Calu3 (cell line): ENCODE data around the gene CARD6. TPM values are rescaled to one million over a fixed set of nuclear protein-coding genes. Genes with fewer than 3 reads are reported as not detected.
"Not testable (repeated sequence)": the region's sequence is repeated elsewhere in the genome, so short reads cannot be mapped to it uniquely, and the experiment has no call there.

ENCODE experiments used
- BruUV-seq: library from RNA; stranded (reverse); fragments of 400-500 nt; replicated peaks from 2 replicates; lab custom pipeline; 2021; lab: Mats Ljungman, UMichigan
- CTCF ChIA-PET: fragments of 300-600 bp; sonication (Branson Sonifier 250); formaldehyde crosslinking; loops from one replicate; lab custom pipeline; 2022; ENCODE audit warnings: antibody characterized with exemption; lab: Charles Lee
- DNase-seq: peaks from one replicate; pipeline ENCODE4 v3.0.0; 2022
- H3K27ac Mint-ChIP-seq: one replicate; pipeline ENCODE4 v1.8.0; 2022; ENCODE audit warnings: mixed read lengths; ENCODE audit not compliant: unreplicated experiment
- H3K27me3 Mint-ChIP-seq: one replicate; pipeline ENCODE4 v1.8.0; 2022; ENCODE audit warnings: mixed read lengths; ENCODE audit not compliant: unreplicated experiment
- H3K36me3 Mint-ChIP-seq: one replicate; pipeline ENCODE4 v1.8.0; 2022; ENCODE audit warnings: mild to moderate bottlenecking, moderate library complexity, mixed read lengths; ENCODE audit not compliant: insufficient read depth, unreplicated experiment
- H3K4me1 Mint-ChIP-seq: one replicate; pipeline ENCODE4 v1.8.0; 2022; ENCODE audit warnings: mild to moderate bottlenecking, low read depth, mixed read lengths; ENCODE audit not compliant: unreplicated experiment
- H3K4me3 Mint-ChIP-seq: one replicate; pipeline ENCODE4 v1.8.0; 2022; ENCODE audit warnings: mild to moderate bottlenecking, low read depth, moderate library complexity, mixed read lengths; ENCODE audit not compliant: unreplicated experiment
- H3K9me3 Mint-ChIP-seq: one replicate; pipeline ENCODE4 v1.8.0; 2022; ENCODE audit warnings: low read depth, mixed read lengths; ENCODE audit not compliant: unreplicated experiment
- intact Hi-C: fragments of 100-400 bp; cut with micrococcal nuclease; formaldehyde crosslinking; loops from one replicate; pipeline ENCODE4 v1.10.0; 2022; ENCODE audit not compliant: unreplicated experiment
- total RNA-seq: library from RNA; stranded (reverse); gene quantifications from 2 replicates; pipeline ENCODE4 v1.2.3, GENCODE V29; 2022
- TF ChIP-seq, protein P1 (sequence below): fragments of 200-600 bp; IDR thresholded peaks from one replicate; pipeline ENCODE4 v1.8.0; 2022; ENCODE audit warnings: antibody characterized with exemption; ENCODE audit not compliant: unreplicated experiment

CARD6 gene
- total RNA-seq, 1 experiment from 2014 or later = 5.9 TPM

DNA sequence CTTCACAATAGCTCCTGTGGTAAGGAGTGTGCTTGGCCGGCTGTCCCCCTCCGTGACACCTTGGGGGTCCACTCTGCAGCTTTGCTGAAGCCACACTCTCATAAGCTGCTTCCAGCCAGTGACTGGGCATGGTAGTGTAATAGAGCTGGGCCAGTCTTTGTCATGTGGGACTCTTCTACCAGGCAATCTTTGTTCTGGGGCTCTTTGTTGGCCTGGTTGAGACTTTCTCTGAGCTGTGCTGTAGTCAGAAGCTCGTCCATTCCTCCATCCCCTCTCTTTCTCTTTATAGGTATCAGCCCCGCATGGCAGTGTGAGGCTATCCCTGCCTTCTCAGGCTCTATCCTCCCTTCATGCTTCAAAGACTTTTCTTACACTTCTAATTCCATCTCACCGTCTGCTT lies 25.7 kb downstream of the CARD6 start:
- no peaks in the 10 kb centered on the region for H3K36me3 Mint-ChIP-seq
- no peak overlapping the region for H3K4me3 Mint-ChIP-seq
- no peak overlapping the region for H3K27ac Mint-ChIP-seq
- CTCF ChIA-PET = no interaction called here
- intact Hi-C loops = no loop called here
- DNase-seq = no peak
- H3K9me3 Mint-ChIP-seq = peaks cover 3% of the 10 kb centered on the region
- no TSS peak for BruUV-seq
- TF ChIP-seq, protein P1, sequence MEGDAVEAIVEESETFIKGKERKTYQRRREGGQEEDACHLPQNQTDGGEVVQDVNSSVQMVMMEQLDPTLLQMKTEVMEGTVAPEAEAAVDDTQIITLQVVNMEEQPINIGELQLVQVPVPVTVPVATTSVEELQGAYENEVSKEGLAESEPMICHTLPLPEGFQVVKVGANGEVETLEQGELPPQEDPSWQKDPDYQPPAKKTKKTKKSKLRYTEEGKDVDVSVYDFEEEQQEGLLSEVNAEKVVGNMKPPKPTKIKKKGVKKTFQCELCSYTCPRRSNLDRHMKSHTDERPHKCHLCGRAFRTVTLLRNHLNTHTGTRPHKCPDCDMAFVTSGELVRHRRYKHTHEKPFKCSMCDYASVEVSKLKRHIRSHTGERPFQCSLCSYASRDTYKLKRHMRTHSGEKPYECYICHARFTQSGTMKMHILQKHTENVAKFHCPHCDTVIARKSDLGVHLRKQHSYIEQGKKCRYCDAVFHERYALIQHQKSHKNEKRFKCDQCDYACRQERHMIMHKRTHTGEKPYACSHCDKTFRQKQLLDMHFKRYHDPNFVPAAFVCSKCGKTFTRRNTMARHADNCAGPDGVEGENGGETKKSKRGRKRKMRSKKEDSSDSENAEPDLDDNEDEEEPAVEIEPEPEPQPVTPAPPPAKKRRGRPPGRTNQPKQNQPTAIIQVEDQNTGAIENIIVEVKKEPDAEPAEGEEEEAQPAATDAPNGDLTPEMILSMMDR = no peak
- no peaks in the 10 kb centered on the region for H3K27me3 Mint-ChIP-seq
- H3K4me1 Mint-ChIP-seq = peaks cover 7% of the 10 kb centered on the region

DNA sequence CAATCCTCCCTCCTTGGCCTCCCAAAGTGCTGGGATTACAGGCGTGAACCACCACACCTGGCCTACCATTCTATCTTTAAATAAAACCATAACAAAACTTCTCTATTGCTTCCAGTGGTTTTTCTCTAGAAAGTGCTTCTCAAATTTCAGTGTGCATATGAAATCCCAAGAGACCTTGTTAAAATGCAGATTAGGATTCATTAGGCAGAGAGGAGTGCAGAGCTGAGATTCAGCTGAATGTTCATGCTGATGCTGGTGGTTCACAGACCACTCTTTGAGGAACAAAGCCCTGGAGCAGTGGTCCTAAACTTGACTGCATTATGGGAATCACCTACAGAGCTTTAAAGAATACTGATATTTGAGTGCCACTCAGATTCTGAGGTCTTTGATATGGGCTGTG lies 28.2 kb downstream of the CARD6 start:
- peaks cover 7% of the 10 kb centered on the region for H3K4me1 Mint-ChIP-seq
- BruUV-seq = no TSS peak
- no peaks in the 10 kb centered on the region for H3K36me3 Mint-ChIP-seq
- H3K4me3 Mint-ChIP-seq = no peak overlapping the region
- peaks cover 3% of the 10 kb centered on the region for H3K9me3 Mint-ChIP-seq
- CTCF ChIA-PET = no interaction called here
- H3K27ac Mint-ChIP-seq = no peak overlapping the region
- H3K27me3 Mint-ChIP-seq = no peaks in the 10 kb centered on the region
- intact Hi-C loops = no loop called here
- DNase-seq = no peak
- TF ChIP-seq, protein P1 = no peak

DNA sequence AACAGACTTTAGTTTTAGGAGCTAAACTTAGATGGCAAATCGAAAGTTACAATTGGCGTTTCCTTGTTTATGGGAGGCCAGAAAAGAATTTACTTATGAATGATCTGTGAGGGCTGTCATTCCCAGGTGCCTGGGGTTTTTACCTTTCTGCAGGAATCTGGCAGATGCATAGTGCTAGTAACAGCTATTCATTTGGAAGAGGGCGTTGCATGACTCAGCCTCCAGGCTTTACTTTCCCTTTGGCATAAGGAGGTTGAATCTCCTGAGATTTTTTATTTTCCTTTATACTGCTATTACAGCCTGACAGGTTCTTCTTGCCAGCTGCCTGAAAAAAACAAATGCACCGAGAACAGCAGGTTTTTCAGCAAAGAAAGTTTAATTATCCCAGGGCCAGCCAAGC lies 30.0 kb downstream of the CARD6 start:
- BruUV-seq = no TSS peak
- Mint-ChIP-seq H3K36me3 (no peaks in the 10 kb centered on the region), H3K4me3 (no peak overlapping the region), H3K27ac (no peak overlapping the region), H3K9me3 (no peaks in the 10 kb centered on the region), H3K27me3 (no peaks in the 10 kb centered on the region), H3K4me1 (peaks cover 7% of the 10 kb centered on the region)
- TF ChIP-seq, protein P1 = no peak
- intact Hi-C loops = loop anchor here (10.0 kb wide), 1 partner anchor 1156 kb away; no protein-coding TSS in a partner anchor
- DNase-seq = peak; percentile 5
- CTCF ChIA-PET = interaction anchor here (0.6 kb wide), 1 partner anchor 15 kb away, joined by 4 read pairs; no protein-coding TSS in a partner anchor

DNA sequence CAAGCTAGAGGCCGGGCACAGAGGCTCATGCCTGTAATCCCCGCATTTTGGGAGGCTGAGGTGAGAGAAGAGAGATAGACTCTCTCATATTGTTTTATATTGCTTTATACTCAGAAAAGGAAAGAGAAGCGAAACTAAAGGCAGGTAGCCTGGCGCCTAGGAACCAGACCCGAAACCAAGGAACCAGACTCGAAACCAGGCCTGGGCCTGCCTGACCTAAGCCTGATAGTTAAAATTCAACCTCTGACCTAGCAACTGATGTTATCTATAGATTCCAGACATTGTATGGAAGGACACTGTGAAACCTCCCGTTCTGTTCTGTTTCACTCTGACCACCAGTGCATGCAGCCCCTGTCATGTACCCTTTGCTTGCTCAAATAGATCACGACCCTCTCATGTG lies 31.1 kb downstream of the CARD6 start:
- DNase-seq, CTCF ChIA-PET, BruUV-seq, H3K27ac Mint-ChIP-seq, H3K36me3 Mint-ChIP-seq, H3K4me1 Mint-ChIP-seq, H3K9me3 Mint-ChIP-seq, H3K4me3 Mint-ChIP-seq, H3K27me3 Mint-ChIP-seq: not testable (repeated sequence)
- intact Hi-C loops = loop anchor here (10.0 kb wide), 1 partner anchor 1157 kb away; no protein-coding TSS in a partner anchor

DNA sequence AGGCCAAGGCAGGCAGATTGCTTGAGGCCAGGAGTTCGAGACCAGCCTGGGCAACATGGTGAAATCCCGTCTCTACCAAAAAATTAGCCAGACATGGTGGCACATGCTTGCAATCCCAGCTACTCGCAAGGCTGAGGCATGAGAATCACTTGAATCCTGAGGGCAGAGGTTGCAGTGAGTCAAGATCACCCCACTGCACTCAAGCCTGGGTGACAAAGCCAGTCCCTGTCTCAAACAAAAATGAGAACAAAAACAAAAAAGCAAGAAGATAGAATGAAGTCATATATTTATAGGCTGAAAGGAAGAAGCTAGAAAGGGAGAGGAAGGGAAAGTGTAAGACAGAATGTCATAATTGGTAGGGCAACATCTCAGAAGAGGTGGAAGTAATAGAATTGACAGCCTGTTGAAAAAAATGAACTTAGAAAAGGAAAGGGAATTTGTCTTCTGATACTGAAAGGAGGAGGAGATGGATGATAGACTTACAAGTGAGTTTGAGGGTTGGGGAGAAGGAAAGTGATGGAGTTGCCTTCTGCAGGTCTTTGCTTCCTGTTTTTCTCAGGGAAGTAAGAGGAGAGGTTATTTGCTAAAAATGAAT lies 32.2 kb downstream of the CARD6 start:
- Mint-ChIP-seq H3K9me3 (peaks cover 8% of the 10 kb centered on the region), H3K36me3 (no peaks in the 10 kb centered on the region), H3K4me1 (peaks cover 7% of the 10 kb centered on the region), H3K27ac (no peak overlapping the region), H3K27me3 (no peaks in the 10 kb centered on the region), H3K4me3 (no peak overlapping the region)
- DNase-seq = no peak
- CTCF ChIA-PET = no interaction called here
- TF ChIP-seq, protein P1 = no peak
- intact Hi-C loops = loop anchor here (10.0 kb wide), 1 partner anchor 1159 kb away; no protein-coding TSS in a partner anchor
- no TSS peak for BruUV-seq
